ENCODE data around the gene HIVEP3.

DNA sequence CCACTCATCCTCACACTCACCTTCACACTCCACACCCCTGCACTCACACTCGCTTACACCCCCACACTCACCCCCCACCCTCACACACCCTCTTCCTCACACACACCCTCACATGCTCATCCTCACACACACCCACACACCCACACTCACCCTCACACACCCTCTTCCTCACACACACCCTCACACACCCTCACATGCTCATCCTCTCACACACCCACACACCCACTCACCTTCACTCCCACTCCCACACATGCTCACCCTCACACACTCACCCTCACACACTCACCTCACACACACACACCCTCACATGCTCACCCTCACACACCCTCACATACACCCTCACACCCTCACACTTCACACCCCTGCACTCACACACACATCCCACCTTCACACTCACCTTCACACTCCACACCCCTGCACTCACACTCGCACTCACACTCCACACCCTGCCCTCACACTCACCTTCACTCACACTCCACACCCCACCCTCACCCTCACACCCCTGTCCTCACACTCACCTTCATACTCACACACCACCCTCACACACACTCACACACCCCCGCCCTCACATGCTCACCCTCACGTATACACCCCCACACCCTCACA, 391.7 kb downstream of the HIVEP3 start:
- TF ChIP-seq YY1 (IDR thresholded peaks at IDR 0.05; ENCODE audit: insufficient read depth, insufficient read length) (no peak), ZNF274 (IDR thresholded peaks at IDR 0.05; ENCODE audit: low read depth, low read length) (no peak)
